ENCODE results near the gene TRANK1.

The TRANK1 gene

GRCh38 chr3:36784138-36784635 lies 160.7 kb downstream of the TRANK1 start:
- no peak overlapping the region for H3K4me3 ChIP-seq (replicated peaks; ENCODE audit: low read depth, low read length)
- DNase-seq (ENCODE audit: low read depth): no peak
- no peak for TF ChIP-seq CTCF (IDR thresholded peaks at IDR 0.05; ENCODE audit: low read length, missing control alignments)

GRCh38 chr3:36777424-36778218 lies 167.2 kb downstream of the TRANK1 start:
- H3K4me3 ChIP-seq (replicated peaks; ENCODE audit: low read depth, low read length): no peak overlapping the region
- no peak for DNase-seq (ENCODE audit: low read depth)
- TF ChIP-seq CTCF (IDR thresholded peaks at IDR 0.05; ENCODE audit: low read length, missing control alignments): no peak
